Calu3 (cell line): ENCODE data around the gene DHX34. TPM values are rescaled to one million over a fixed set of nuclear protein-coding genes. Genes with fewer than 3 reads are reported as not detected.

Experiments used
- BruUV-seq: library from RNA; stranded (reverse); fragments of 400-500 nt; replicated peaks from 2 replicates; lab custom pipeline; 2021; lab: Mats Ljungman, UMichigan
- CTCF ChIA-PET: fragments of 300-600 bp; sonication (Branson Sonifier 250); formaldehyde crosslinking; loops from one replicate; lab custom pipeline; 2022; ENCODE audit warnings: antibody characterized with exemption; lab: Charles Lee
- DNase-seq: peaks from one replicate; pipeline ENCODE4 v3.0.0; 2022
- H3K27ac Mint-ChIP-seq: one replicate; pipeline ENCODE4 v1.8.0; 2022; ENCODE audit warnings: mixed read lengths; ENCODE audit not compliant: unreplicated experiment
- H3K27me3 Mint-ChIP-seq: one replicate; pipeline ENCODE4 v1.8.0; 2022; ENCODE audit warnings: mixed read lengths; ENCODE audit not compliant: unreplicated experiment
- H3K36me3 Mint-ChIP-seq: one replicate; pipeline ENCODE4 v1.8.0; 2022; ENCODE audit warnings: mild to moderate bottlenecking, moderate library complexity, mixed read lengths; ENCODE audit not compliant: insufficient read depth, unreplicated experiment
- H3K4me1 Mint-ChIP-seq: one replicate; pipeline ENCODE4 v1.8.0; 2022; ENCODE audit warnings: mild to moderate bottlenecking, low read depth, mixed read lengths; ENCODE audit not compliant: unreplicated experiment
- H3K4me3 Mint-ChIP-seq: one replicate; pipeline ENCODE4 v1.8.0; 2022; ENCODE audit warnings: mild to moderate bottlenecking, low read depth, moderate library complexity, mixed read lengths; ENCODE audit not compliant: unreplicated experiment
- H3K9me3 Mint-ChIP-seq: one replicate; pipeline ENCODE4 v1.8.0; 2022; ENCODE audit warnings: low read depth, mixed read lengths; ENCODE audit not compliant: unreplicated experiment
- CTCF ChIP-seq: fragments of 200-600 bp; IDR thresholded peaks from one replicate; pipeline ENCODE4 v1.8.0; 2022; ENCODE audit warnings: antibody characterized with exemption; ENCODE audit not compliant: unreplicated experiment
- intact Hi-C: fragments of 100-400 bp; cut with micrococcal nuclease; formaldehyde crosslinking; loops from one replicate; pipeline ENCODE4 v1.10.0; 2022; ENCODE audit not compliant: unreplicated experiment
- total RNA-seq: library from RNA; stranded (reverse); gene quantifications from 2 replicates; pipeline ENCODE4 v1.2.3, GENCODE V29; 2022

Gene DHX34
- total RNA-seq, 1 experiment from 2014 or later: 51.6 TPM

GRCh38 chr19:47421844-47422395 is 72.8 kb downstream of the DHX34 start:
- H3K27me3 Mint-ChIP-seq: peaks cover 83% of the 10 kb centered on the region
- CTCF ChIA-PET: no interaction called here
- no peak overlapping the region for H3K4me3 Mint-ChIP-seq
- no peak for DNase-seq
- H3K27ac Mint-ChIP-seq: no peak overlapping the region
- BruUV-seq: no TSS peak
- intact Hi-C loops: no loop called here
- H3K4me1 Mint-ChIP-seq: peaks cover 41% of the 10 kb centered on the region
- no peaks in the 10 kb centered on the region for H3K9me3 Mint-ChIP-seq
- peaks cover 12% of the 10 kb centered on the region for H3K36me3 Mint-ChIP-seq
- TF ChIP-seq CTCF: no peak

- Mint-ChIP-seq H3K4me1 (peaks cover 35% of the 10 kb centered on the region), H3K27me3 (peaks cover 80% of the 10 kb centered on the region)
Measured at GRCh38 chr19:47422417-47423163, 73.5 kb downstream of the DHX34 start.

GRCh38 chr19:47423203-47423882 is 74.2 kb downstream of the DHX34 start:
- Mint-ChIP-seq H3K4me3 (no peak overlapping the region), H3K4me1 (peaks cover 30% of the 10 kb centered on the region), H3K36me3 (peaks cover 5% of the 10 kb centered on the region), H3K27ac (no peak overlapping the region), H3K9me3 (no peaks in the 10 kb centered on the region), H3K27me3 (peaks cover 73% of the 10 kb centered on the region)
- CTCF ChIA-PET: no interaction called here
- no peak for TF ChIP-seq CTCF
- no TSS peak for BruUV-seq
- DNase-seq: no peak
- intact Hi-C loops: no loop called here

More at GRCh38 chr19:47422417-47423163, 73.5 kb downstream of the DHX34 start:
- H3K36me3 Mint-ChIP-seq: peaks cover 12% of the 10 kb centered on the region
- no TSS peak for BruUV-seq
- no peak for DNase-seq
- H3K27ac Mint-ChIP-seq: no peak overlapping the region
- H3K9me3 Mint-ChIP-seq: no peaks in the 10 kb centered on the region
- no peak for TF ChIP-seq CTCF
- H3K4me3 Mint-ChIP-seq: no peak overlapping the region
- intact Hi-C loops: no loop called here
- CTCF ChIA-PET: no interaction called here

- DNase-seq: peak; percentile 89
- no TSS peak for BruUV-seq
- CTCF ChIA-PET: interaction anchor here (0.6 to 2.4 kb wide), 22 partner anchors 8 to 1605 kb away, joined by 3 to 34 read pairs (median 4); partner anchors contain the start of genes DHX34, EHD2, KPTN and MEIS3
- intact Hi-C loops: loop anchor here (2.0 kb wide), 1 partner anchor 131 kb away; no protein-coding TSS in a partner anchor
- Mint-ChIP-seq H3K4me1 (peaks cover 9% of the 10 kb centered on the region), H3K36me3 (no peaks in the 10 kb centered on the region), H3K27me3 (peaks cover 46% of the 10 kb centered on the region), H3K4me3 (no peak overlapping the region), H3K27ac (no peak overlapping the region), H3K9me3 (no peaks in the 10 kb centered on the region)
- peak; percentile 98 for TF ChIP-seq CTCF
Measured at GRCh38 chr19:47427241-47428176, 78.4 kb downstream of the DHX34 start.
